A673 (cell line): ENCODE data around the gene ANK2. TPM values are rescaled to one million over a fixed set of nuclear protein-coding genes. Genes with fewer than 3 reads are reported as not detected.

Experiments used
- BruUV-seq: library from RNA; stranded (reverse); fragments of 400-500 nt; replicated peaks from 2 replicates; lab custom pipeline; 2021; lab: Mats Ljungman, UMichigan
- CTCF ChIA-PET: fragments of 300-600 bp; sonication (Branson Sonifier 250); formaldehyde crosslinking; loops from one replicate; lab custom pipeline; 2022; ENCODE audit warnings: antibody characterized with exemption; lab: Charles Lee
- POLR2A ChIA-PET: fragments of 300-600 bp; sonication (Branson Sonifier 250); formaldehyde crosslinking; loops from one replicate; lab custom pipeline; 2022; ENCODE audit warnings: antibody characterized with exemption; ENCODE audit not compliant: low non-redundant PET; lab: Charles Lee
- DNase-seq: peaks from one replicate; pipeline ENCODE4 v3.0.0-alpha.2; 2015; ENCODE audit warnings: low spot score
- H3K27ac ChIP-seq: fragments of 200-600 bp; sonication (generic); 2 replicates; pipeline ENCODE4 v1.5.1; 2016; ENCODE audit warnings: mixed run types, low read depth, mild to moderate bottlenecking, mixed read lengths, antibody characterized with exemption, low read length; ENCODE audit not compliant: poor library complexity, severe bottlenecking
- H3K27me3 ChIP-seq: fragments of 200-600 bp; sonication (generic); replicated peaks from 2 replicates; pipeline ENCODE4 v1.6.1; 2017; ENCODE audit warnings: mixed run types, low read depth, mild to moderate bottlenecking, mixed read lengths, antibody characterized with exemption, low read length; ENCODE audit not compliant: insufficient read depth, poor library complexity
- H3K36me3 ChIP-seq: fragments of 200-600 bp; sonication (generic); 2 replicates; pipeline ENCODE4 v1.6.1; 2016; ENCODE audit warnings: mixed run types, mild to moderate bottlenecking, mixed read lengths, antibody characterized with exemption, low read length; ENCODE audit not compliant: insufficient read depth, poor library complexity, severe bottlenecking
- H3K4me1 ChIP-seq: fragments of 200-600 bp; sonication (generic); 2 replicates; pipeline ENCODE4 v1.6.1; 2017; ENCODE audit warnings: mixed run types, mild to moderate bottlenecking, mixed read lengths, antibody characterized with exemption, low read length; ENCODE audit not compliant: insufficient read depth, poor library complexity, severe bottlenecking
- H3K4me3 ChIP-seq: fragments of 200-600 bp; sonication (generic); 2 replicates; pipeline ENCODE4 v1.5.1; 2016; ENCODE audit warnings: low read depth, mixed run types, mild to moderate bottlenecking, mixed read lengths, low read length; ENCODE audit not compliant: poor library complexity, severe bottlenecking
- H3K9me3 ChIP-seq: fragments of 200-600 bp; sonication (generic); 2 replicates; pipeline ENCODE4 v1.6.1; 2016; ENCODE audit warnings: mixed run types, low read depth, mild to moderate bottlenecking, mixed read lengths, antibody characterized with exemption, low read length; ENCODE audit not compliant: poor library complexity, severe bottlenecking
- EZH2 ChIP-seq: fragments of 200-600 bp; sonication (generic); IDR thresholded peaks from 2 replicates; pipeline ENCODE4 v1.6.1; 2017; ENCODE audit warnings: borderline replicate concordance, low read depth, mild to moderate bottlenecking, mixed read lengths, antibody characterized with exemption, low read length; ENCODE audit not compliant: poor library complexity, severe bottlenecking
- intact Hi-C: fragments of 100-400 bp; cut with micrococcal nuclease; formaldehyde crosslinking; loops from one replicate; pipeline ENCODE4 v1.10.0; 2022; ENCODE audit not compliant: unreplicated experiment
- total RNA-seq: library from RNA; stranded (reverse); gene quantifications from 2 replicates; pipeline ENCODE4 v1.2.3, GENCODE V29; 2021
- TF ChIP-seq, protein P1 (sequence below): fragments of 300-800, 200-600 bp; sonication (generic); conservative IDR thresholded peaks from 2 replicates; pipeline ENCODE4 v1.5.1; 2017; ENCODE audit warnings: low read depth, mild to moderate bottlenecking, antibody characterized with exemption, low read length, moderate library complexity, mixed read lengths

The ANK2 gene
- total RNA-seq, 1 experiment from 2014 or later = 12.7 TPM

DNA sequence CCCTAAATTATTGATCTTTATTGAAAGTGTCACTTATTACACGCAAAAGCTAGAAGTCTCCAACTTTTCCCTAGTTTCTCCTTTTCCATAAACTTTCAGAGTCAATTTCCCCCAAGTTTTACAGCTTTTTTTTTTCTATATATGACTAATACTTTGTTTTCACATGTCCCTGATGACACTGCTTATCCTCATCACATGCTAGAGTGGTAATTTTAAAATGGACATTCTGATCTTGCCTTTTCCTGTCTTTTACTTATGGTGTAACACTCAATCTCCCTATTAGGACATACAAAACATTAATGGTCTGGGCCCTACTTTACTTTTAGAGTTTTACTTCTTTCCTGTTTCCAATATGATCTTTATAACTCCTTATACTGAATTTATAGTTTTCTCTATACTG is 112.6 kb downstream of the ANK2 start:
- no peaks in the 10 kb centered on the region for H3K9me3 ChIP-seq
- CTCF ChIA-PET = no interaction called here
- intact Hi-C loops = no loop called here
- no peak for DNase-seq
- no peak overlapping the region for H3K27ac ChIP-seq
- TF ChIP-seq, protein P1, sequence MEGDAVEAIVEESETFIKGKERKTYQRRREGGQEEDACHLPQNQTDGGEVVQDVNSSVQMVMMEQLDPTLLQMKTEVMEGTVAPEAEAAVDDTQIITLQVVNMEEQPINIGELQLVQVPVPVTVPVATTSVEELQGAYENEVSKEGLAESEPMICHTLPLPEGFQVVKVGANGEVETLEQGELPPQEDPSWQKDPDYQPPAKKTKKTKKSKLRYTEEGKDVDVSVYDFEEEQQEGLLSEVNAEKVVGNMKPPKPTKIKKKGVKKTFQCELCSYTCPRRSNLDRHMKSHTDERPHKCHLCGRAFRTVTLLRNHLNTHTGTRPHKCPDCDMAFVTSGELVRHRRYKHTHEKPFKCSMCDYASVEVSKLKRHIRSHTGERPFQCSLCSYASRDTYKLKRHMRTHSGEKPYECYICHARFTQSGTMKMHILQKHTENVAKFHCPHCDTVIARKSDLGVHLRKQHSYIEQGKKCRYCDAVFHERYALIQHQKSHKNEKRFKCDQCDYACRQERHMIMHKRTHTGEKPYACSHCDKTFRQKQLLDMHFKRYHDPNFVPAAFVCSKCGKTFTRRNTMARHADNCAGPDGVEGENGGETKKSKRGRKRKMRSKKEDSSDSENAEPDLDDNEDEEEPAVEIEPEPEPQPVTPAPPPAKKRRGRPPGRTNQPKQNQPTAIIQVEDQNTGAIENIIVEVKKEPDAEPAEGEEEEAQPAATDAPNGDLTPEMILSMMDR = no peak
- TF ChIP-seq EZH2 = no peak
- no TSS peak for BruUV-seq
- POLR2A ChIA-PET = no interaction called here
- no peak overlapping the region for H3K4me3 ChIP-seq
- no peaks in the 10 kb centered on the region for H3K4me1 ChIP-seq
- no peaks in the 10 kb centered on the region for H3K36me3 ChIP-seq
- no peaks in the 10 kb centered on the region for H3K27me3 ChIP-seq

DNA sequence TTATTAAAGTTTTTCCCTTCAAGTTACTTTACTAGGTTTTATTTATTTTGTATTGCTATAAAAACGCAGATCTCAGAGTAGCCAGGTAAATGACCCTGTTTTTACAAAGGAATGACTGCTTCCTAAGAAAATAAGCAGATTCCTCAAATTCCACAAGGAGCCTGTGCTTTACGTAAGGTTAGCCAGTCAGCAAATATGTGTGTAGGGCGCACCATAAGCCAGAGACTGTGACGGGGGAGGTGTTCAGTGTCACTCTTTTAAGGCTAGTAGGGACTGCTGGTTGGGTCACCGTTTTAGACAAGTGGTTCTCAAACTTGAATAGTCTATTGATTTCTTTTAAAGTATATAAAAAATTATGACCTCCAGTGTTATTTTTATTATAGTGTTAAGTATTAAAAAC is 119.9 kb downstream of the ANK2 start:
- intact Hi-C loops = no loop called here
- no peak for TF ChIP-seq EZH2
- TF ChIP-seq, protein P1 = no peak
- ChIA-PET POLR2A (no interaction called here), CTCF (no interaction called here)
- no TSS peak for BruUV-seq
- H3K4me3 ChIP-seq = no peak overlapping the region
- H3K27ac ChIP-seq = no peak overlapping the region
- DNase-seq = no peak
- no peaks in the 10 kb centered on the region for H3K27me3 ChIP-seq
- no peaks in the 10 kb centered on the region for H3K9me3 ChIP-seq
- no peaks in the 10 kb centered on the region for H3K4me1 ChIP-seq
- no peaks in the 10 kb centered on the region for H3K36me3 ChIP-seq

DNA sequence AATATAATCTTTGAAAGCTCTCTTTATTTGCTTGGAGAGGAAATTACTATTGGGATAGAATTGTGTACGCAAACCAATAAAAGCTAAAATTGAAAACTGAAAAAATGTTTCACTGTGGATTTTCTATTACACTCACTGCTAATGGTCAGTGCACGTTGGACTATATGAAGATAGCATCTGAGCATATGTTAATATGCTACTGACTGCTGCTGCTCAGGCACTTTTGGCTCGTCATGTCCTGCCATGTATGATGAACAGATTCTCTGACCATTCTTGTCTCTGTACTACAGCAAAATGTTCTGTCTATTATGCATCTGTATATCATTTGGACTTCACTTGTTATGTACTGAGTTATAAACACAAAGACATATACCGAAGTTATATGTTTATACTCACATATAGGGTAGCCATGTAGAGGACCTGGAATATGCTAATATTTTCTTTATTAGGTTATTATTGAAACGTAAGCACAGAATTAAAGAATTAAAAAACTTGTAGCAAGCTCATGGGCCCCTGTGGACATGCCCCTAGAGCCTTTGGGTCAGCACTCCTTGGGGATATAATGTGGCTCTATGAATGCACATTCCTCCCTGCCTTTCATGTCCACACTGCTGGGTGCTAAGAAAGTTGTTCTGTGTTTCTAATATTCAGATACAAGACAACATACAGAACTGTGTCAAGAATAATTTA is 120.8 kb downstream of the ANK2 start:
- H3K4me1 ChIP-seq = no peaks in the 10 kb centered on the region
- no peaks in the 10 kb centered on the region for H3K27me3 ChIP-seq
- TF ChIP-seq EZH2 = no peak
- TF ChIP-seq, protein P1 = no peak
- CTCF ChIA-PET = no interaction called here
- intact Hi-C loops = no loop called here
- H3K4me3 ChIP-seq = no peak overlapping the region
- POLR2A ChIA-PET = no interaction called here
- H3K36me3 ChIP-seq = no peaks in the 10 kb centered on the region
- no peak for DNase-seq
- BruUV-seq = no TSS peak
- no peak overlapping the region for H3K27ac ChIP-seq
- H3K9me3 ChIP-seq = no peaks in the 10 kb centered on the region
